ENCODE measurements around the gene UBC.

DNA sequence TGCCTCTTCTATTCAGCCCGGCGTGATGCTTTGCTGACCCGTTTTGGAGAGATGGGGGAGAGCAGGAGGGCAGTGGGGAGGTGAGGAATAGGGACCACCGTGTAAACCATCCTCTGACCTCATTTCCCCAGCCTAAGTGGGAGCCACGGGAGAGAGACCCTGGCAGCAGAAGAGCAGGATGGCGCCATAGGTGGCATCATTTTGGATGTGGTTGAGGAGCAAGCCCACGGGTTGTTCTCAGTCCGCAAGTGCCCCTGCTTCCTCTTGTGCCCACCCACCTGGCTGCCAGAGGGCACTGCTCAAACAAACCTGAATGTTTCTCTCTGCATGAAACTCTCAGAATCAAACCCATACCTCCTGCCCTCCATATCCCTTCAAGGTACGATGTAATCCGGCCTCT lies 10.7 kb upstream of the UBC start:
- TF ChIP-seq, protein P1, sequence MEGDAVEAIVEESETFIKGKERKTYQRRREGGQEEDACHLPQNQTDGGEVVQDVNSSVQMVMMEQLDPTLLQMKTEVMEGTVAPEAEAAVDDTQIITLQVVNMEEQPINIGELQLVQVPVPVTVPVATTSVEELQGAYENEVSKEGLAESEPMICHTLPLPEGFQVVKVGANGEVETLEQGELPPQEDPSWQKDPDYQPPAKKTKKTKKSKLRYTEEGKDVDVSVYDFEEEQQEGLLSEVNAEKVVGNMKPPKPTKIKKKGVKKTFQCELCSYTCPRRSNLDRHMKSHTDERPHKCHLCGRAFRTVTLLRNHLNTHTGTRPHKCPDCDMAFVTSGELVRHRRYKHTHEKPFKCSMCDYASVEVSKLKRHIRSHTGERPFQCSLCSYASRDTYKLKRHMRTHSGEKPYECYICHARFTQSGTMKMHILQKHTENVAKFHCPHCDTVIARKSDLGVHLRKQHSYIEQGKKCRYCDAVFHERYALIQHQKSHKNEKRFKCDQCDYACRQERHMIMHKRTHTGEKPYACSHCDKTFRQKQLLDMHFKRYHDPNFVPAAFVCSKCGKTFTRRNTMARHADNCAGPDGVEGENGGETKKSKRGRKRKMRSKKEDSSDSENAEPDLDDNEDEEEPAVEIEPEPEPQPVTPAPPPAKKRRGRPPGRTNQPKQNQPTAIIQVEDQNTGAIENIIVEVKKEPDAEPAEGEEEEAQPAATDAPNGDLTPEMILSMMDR (IDR thresholded peaks at IDR 0.05 in 2 of 3, conservative IDR thresholded peaks at IDR 0.05 in 1 of 3; ENCODE audit: borderline replicate concordance in 1 of 3, insufficient read depth in 1 of 3, low read depth in 2 of 3, low read length in 2 of 3) = no peak
- TF ChIP-seq POLR2AphosphoS5 (IDR thresholded peaks at IDR 0.05; ENCODE audit: low read depth, low read length) (no peak), SP1 (IDR thresholded peaks at IDR 0.05; ENCODE audit: low read depth) (no peak), EZH2 (IDR thresholded peaks at IDR 0.05) (no peak), POLR2A (IDR thresholded peaks at IDR 0.05; ENCODE audit: borderline replicate concordance, extremely low read depth, insufficient read depth, insufficient read length) (no peak)
- TF ChIP-seq, protein P2, sequence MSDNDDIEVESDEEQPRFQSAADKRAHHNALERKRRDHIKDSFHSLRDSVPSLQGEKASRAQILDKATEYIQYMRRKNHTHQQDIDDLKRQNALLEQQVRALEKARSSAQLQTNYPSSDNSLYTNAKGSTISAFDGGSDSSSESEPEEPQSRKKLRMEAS (IDR thresholded peaks at IDR 0.05) = no peak
